CD4-positive, alpha-beta T cell treated with Interleukin-6 for 4 hours (primary cell): ENCODE data around the gene EIF4E.
A peak's percentile ranks its signal among the peaks of the same experiment; 100 is the strongest.
"Not testable (repeated sequence)": the region's sequence is repeated elsewhere in the genome, so short reads cannot be mapped to it uniquely, and the experiment has no call there.

Experiments used
- DNase-seq: peaks from one replicate; pipeline ENCODE4 v3.0.0-alpha.2; 2020; ENCODE audit warnings: mixed read lengths

EIF4E gene

DNA sequence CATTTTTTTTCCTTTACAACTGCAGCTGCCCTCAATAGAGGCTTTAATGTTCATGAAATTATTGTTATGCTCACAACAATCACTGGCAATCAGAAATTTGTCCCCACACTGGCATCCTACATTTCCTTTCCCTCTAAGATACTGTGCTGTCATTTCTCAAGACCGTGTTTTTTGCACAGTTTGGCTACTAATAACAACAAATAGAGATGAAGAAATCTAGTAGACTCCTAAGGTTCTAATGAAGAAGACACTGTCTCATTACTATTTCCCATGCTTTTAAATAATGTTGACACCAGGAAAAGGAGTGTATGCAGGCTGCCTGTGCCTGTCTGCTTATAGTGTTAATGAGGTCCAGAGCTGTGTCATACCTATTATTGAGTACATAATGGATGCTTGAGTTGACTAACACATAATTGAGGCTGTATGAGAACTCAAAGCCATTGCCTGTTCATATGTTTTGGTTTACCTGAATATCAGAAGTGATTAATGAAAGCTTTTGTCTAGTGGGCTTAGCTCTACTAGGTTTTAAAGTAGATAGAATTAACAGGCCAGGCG lies 1.5 kb upstream of the EIF4E start:
- DNase-seq: no peak

DNA sequence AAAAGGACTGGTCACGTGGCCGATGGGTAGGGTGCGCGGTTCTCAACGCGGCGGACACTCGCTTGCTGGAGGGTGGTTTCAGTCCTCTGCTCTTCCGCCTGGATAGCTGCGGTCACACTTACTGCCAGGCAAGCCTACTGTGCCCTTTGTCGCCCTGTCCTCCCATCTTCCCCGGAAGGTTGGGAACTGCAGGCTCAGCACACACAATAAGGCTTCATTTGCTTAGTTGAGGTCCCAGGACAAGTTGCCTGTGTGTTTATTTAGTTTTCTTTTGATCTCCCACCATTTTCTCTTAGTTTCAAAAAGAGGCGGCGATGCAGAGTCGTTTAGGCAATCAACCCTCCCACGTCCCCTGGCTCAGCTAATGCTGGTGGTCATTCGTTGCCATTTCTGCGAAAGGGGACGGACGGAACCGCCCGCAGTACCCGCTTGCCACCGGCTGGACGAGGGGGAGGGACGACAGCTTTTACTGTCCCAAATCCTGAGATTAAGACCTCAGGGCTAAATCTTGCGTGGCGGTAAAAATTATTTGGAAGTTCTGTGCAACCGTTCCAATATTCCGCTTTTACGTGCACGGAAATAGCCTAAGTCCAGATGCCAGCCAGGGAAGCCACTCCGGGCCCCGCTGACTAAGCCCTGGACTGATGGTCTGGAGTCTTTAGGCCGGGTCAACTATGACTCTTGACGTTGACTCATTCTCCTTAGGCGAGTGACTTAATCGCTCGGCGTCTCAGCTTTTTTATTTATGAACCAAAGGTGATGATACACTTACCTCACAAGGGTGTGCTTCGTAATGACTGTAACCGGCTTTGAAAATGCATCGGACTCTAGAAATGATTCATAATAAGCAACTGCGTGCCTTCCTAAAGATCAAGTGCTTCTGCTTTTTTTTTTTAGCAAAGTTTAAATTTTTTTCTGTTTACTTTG lies 671 bp upstream of the EIF4E start:
- peak; percentile 57 for DNase-seq

DNA sequence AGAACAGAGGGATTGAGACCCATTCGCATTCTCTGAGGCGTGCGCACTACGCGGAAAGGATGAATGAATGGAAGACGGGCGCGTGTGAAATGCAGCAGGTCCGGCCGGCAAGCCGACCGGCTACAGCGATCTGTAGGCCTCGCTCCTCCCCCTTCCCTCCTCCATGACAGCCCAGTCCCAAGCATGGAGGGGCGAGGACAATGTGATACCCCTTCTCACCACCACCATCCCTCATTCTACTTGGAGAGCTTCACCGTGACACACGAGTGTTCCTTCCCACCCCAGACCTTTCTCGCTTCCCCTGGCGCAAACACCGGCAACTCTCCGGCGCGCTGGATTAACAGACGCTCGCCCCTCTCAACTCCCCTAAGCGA lies 815 bp downstream of the EIF4E start:
- DNase-seq: peak; percentile 63

DNA sequence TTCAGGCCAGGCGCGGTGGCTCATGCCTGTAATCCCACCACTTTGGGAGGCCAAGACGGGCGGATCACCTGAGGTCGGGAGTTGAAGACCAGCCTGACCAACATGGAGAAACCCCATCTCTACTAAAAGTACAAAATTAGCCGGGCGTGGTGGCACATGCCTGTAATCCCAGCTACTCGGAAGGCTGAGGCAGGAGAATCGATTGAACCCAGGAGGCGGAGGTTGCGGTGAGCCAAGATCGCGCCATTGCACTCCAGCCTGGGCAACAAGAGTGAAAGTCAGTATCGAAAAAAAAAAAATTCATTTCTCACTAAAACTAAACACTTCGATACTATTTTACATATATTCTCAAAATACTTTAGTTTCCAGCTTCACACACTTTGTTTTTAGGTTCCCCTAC lies 2.7 kb downstream of the EIF4E start:
- not testable (repeated sequence) for DNase-seq

DNA sequence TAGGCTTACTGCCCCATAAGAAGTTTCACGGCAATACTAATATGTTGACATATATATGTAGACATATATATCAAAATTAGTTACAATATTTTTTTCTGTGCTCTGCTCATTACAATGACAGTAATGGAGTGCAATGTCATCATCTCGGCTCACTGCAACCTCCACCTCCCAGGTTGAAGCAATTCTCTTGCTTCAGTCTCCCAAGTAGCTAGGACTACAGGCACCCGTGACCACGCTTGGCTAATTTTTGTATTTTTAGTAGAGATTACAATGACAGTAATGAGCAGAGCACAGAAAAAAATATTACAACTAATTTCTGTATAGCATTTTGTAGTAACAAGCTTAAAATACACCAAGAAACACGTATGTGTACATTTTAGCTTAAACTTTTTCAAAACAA lies 7.6 kb downstream of the EIF4E start:
- DNase-seq: no peak

DNA sequence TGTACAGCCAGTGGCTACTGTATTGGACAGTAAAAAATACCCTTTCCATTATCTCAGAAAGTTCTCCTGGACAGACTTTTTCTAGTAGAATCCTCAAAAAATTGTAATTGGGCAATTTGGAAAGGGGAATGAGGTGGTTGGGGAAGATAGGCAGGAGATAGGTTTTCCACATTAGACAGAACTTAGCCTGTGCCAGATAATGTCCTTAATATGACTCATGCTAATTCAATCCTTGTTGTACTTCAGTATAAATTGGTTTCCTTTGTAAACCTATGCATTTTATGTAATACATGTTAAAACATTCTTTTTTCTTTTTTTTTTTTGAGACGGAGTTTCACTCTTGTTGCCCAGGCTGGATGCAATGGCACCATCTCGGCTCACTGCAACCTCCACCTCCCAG lies 8.9 kb downstream of the EIF4E start:
- DNase-seq: no peak

DNA sequence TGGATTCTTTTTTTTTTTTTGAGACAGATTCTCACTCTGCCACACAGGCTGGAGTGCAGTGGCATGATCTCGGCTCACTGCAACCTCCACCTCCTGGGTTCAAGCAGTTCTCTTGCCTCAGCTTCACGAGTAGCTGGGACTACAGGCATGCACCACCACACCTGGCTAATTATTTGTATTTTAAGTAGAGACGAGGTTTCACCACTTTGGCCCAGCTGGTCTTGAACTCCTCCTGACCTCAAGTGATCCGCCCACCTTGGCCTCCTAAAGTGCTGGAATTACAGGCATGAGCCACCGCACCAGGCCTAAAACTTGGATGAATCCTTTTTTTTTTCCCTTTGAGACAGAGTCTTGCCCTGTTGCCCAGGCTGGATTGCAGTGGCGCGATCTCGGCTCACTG lies 18.2 kb downstream of the EIF4E start:
- DNase-seq: not testable (repeated sequence)

DNA sequence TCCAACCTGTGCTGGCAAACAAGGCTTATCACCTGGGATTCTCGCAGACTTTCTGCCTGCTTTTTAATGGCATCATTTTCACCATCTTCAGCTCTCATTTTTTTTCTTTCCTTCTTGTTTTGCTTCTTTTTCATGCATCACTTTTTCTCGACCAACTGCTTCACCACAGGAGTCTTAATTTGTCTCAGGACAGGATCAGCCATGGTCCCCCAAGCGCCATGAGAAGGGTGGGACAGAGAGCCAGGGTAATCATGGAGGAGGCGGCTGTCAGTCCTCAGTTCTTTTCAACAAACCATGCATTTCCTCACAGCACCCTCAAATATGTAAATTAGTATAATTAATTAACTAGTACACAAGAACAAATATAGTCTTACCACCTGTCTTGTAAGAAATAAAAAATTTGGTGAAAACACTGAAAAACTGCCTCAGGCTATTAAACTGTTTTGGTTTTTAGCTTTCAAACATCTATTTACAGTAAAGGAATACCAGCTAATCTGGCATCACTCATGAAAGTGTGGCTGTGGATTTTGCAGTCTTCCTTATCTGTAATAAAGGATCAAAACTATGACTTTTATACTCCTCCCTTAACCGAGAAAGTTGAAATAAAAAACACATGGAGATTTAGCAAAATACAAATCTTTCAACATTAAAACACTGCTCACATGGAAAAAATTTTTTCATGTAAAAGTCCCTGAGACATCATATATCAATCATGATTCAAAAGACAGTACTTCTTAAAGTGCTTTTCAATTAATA lies 19.1 kb downstream of the EIF4E start:
- no peak for DNase-seq

DNA sequence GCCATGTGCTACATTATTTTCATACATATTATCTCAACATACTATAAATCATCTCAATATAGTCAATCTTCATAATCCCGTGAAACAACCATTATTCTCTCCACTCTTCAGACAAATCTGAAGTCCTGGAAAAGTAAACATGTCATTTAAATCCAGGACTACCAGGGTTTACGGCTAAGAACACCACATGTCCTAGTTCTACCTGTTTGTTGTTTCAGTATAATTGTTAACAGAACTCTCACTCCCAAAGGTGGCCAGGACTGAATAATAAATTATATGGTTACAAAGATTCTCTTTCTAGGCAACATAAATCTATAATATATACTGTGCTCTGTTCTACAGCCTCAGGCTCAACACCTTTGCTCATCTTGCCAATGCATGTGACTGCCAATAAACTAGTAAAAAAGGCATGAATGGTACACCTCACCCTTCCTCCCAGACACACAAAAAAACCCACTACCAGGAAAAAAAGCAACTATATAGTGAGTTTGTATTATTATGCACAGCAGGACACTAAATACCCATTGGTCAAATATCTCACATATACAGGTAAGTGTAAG lies 20.1 kb downstream of the EIF4E start:
- no peak for DNase-seq

DNA sequence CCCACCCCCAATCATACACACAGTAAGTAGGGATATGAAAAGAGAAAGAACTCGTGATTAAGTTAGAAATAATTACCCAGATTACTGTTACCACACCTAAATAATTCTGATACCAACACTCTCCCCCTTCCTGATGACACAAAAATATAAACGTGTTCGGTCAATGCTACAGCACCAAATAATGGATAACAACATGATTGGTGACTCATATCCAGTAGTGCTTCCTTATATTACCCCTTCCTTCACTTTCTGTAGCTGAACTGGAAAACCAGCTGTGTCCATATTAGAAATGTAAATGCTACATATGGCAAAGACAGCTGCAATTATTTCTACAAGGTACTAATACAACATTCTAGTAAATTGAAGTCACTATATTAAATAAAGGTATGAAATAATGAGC lies 20.8 kb downstream of the EIF4E start:
- no peak for DNase-seq

DNA sequence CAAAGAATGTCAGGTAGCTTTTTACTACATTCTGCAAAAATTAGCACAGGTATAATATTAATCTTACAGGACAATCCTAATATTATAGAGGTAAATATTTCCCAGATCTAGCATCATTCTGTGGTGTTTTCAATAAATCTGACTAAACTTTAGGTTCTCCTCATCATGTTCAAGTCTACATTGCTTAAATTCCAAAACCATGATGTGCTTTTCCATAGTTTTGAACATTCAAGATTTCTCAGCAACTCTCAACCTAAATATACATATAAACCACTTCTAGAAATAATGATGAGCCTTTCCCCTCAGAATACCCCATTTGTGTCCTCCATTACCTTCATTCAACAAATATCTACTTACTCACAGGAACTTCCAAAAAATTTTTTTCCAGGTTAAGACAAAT lies 23.1 kb downstream of the EIF4E start:
- DNase-seq: no peak

DNA sequence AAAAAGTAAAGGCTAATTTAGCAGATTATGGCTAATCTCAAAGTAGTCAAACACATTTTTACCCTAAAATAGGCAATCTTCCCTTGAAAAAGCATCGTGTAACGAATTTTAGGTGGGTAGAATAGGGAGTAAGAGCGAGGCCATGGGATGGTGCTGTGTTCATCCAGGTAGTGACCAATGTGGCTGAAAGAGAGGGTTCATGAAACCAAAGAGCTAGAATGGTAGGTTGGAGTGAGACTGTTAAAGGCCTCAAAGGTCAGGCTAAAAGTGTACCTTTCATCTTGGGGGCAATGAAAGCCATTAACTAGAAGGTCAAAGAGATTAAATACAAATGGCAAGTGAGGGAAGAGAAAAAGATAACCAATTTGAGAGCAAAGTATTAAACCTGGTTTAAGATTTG lies 23.6 kb downstream of the EIF4E start:
- no peak for DNase-seq

DNA sequence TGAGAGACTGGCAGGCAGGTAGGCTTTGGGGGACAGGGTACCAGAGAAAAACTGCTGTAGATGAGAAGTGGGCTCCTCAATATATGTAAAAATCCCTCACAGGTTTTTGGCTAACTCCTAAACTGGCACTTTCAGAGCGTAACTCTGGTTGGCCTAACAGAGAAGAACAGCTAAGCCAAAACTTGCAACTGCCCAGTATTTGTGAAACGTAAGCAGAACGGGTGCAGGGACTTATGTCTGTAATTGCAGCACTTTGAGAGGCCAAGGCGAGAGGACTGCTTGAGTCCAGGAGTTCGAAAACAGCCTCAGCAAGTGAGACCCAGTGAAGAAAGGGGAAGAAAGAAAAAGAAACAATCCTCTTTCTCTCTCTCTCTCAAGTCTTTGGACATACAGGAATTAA lies 25.0 kb downstream of the EIF4E start:
- no peak for DNase-seq

DNA sequence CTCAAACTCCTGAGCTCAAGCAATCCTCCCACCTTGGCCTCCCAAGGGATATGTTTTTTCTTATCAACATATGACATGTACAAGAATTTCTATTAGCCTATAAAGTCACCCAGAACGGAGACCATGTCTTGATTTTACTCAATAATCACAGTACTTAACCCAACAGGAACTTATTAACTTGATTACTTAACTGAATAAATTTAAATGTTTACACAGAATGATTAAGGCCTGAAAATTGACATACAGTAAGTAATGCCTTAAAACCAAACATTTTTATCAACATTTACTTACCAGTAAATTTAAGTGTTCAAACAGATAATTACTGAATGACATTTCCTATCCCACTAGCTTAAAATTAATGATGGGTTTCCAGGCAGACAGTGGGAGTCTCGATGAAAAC lies 25.4 kb downstream of the EIF4E start:
- DNase-seq: no peak

DNA sequence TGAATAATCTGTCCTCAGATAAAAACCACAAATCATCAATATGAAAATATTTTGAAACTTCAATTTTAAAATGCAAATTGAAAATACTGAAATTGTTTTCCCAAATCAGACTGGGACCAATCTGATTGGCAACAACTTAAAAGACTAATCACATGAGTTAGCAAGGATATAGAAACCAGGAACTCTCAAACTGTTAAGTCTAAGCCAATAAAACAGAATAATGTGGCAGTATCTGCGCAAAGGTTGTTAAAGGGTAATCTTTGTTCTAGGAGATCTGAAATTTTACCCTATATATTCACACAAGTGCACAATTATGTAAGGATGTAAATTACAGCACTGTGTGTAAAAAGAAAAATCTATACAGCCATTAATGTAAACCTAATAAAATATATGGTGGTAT lies 29.7 kb downstream of the EIF4E start:
- DNase-seq: no peak

DNA sequence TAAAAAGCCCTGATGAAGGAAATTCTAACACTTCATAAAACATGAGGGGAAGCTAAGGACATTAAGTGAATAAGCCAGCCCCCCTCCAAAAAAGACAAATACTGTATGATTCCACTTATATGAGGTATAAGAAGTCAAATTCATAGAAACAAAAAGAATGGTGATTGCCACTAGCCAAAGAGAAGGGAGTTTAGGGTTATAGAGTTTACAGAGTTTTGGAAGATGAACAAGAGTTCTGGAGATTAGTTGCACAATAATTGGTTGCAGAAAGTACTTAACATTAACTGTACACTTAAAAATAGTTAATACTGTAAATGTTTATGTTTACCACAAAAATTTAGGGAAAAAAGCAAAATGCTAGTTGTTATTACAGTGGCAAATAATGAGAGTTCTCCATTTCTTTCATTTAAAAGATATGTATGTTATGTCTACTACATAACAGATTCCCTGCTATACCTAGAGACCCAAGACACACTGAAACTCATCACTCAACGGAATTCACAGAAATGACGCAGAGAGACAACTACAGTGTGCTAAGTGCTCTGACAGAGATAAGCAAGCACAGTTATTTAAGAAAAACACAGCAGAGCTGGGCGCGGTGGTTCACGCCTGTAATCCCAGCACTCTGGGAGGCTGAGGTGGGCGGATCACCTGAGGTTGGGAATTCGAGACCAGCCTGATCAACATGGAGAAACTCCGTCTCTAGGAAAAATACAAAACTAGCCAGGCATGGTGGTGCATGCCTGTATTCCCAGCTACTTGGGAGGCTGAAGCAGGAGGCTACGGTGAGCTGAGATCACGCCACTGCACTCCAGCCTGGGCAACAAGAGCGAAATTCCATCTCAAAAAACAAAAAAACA lies 37.2 kb downstream of the EIF4E start:
- DNase-seq: no peak

DNA sequence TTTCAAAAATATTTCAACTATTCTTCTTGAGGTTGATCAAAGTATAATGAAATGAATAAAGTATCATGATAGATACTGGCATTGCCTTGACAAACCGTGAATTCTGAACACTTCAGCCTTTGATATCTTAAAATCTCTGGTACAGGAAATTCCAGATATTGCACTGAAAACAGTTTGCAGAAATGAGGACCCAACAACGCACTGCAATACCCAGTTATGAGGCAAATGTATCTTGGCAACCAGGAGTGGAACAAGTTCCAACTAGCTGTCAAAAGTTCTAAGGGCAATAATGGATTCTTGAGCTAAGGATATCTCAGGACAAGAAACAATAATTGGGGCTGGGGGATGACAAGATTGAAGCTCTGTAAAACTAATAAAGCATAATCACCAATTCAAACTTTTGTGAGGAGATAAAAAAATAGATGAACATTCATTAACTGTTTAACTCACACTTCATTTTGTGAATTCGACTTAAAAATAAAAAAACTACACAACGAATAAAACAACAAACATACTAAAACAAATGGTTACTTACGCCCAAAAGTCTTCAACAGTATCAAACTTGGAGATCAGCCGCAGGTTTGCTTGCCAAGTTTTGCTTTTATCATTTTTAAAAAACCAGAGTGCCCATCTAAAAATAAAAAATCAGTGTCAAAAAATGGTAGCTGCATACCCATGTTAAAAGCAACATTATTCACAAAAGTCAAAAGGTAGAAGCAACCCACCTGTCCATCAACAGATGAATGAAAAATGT lies 38.1 kb downstream of the EIF4E start:
- DNase-seq: no peak

DNA sequence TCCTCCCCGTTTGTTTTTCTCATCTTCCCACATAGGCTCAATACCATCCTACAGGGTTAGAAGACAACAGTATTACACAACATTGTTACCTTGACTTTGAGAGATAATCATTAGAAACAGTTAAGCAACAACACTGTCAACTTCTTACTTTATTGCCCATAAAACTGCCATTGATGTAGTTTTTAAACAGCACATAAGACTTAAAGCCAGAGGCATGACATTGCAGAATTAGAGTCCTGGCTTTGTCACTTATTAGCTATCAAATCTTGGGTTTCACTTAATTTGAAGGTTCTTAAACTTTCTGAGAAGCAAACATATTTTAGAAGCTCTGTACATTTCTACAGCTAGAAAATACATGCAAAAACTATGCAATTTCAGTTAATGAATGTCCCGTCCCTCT lies 41.8 kb downstream of the EIF4E start:
- DNase-seq: no peak

DNA sequence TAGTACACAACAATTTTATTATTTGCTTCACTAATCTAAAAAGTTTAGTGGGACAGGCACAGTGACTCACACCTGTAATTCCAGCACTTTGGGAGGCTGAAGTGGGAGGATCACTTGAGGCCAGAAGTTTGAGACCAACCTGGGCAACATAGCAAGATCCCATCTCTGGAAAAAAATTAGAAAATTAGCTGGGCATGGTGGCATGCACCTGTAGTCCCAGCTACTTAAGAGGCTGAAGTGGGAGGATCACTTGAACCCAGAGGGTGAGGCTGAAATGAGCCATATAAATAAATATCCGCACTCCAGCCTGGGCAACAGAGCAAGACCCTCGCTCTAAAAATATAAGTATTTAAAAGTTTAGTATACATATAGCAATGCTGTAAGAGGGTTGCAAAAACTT lies 42.6 kb downstream of the EIF4E start:
- DNase-seq: not testable (repeated sequence)

DNA sequence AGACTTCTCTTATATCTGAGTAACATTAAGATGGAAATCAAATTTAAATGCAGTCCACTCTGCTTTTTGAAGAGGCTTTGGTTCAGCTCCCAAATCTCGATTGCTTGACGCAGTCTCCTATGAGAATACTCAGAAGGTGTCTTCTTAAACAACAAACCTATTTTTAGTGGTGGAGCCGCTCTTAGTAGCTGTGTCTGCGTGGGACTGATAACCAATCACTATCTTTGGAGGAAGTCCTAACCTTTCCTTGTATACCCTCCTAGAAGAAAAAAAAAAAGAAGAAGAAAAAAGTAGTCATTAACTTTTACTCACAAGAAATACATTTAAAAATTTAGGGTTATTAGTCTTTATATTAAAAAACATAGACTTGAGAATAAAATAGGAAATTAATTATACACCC lies 48.0 kb downstream of the EIF4E start:
- DNase-seq: not testable (repeated sequence)

DNA sequence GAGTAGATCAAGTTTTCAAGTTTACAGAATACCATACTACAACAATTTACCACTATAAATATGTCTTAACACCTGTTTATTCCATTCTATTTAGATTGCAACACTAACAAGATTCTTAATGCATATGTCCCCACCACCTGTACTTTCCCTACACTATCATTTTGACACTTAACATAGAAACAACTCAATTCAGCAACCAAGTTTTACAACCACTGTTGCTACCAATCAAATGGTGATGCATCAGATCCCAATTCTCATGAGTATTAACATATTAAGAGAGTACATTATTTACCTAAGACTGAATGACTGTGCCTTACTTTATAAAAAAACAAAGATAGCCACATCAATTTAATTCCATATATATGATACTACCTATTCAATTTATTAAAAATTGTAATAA lies 49.4 kb downstream of the EIF4E start:
- DNase-seq: no peak

DNA sequence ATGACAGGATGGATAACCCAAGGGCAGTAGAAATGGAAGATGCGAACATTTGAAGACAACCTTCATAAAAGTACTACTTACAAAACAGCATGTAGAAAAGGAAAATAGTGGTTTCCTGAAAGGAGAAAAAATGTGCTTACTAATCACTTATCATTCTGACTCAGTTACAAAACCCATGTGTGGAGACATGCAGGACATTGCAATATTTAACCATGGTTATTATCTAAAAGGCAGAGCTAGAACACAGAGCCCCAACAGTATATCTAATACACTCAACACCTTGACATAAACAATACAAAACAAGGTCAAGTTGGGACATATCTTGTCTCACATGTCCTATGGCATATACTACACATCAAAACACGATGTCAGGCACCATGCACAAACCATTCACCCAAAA lies 55.9 kb downstream of the EIF4E start:
- DNase-seq: no peak
